Lower leg skin (tissue), 4 donors: Measurements from ENCODE around the gene IP6K2. TPM values are rescaled to one million over a fixed set of nuclear protein-coding genes. Genes with fewer than 3 reads are reported as not detected.
A peak's percentile ranks its signal among the peaks of the same experiment; 100 is the strongest.
"Not testable (repeated sequence)": the region's sequence is repeated elsewhere in the genome, so short reads cannot be mapped to it uniquely, and the experiment has no call there.

Experiments used
- DNase-seq, 2 donors: peaks; one replicate each; pipeline ENCODE4 v3.0.0-alpha.2; 2019; ENCODE audit warnings: low spot score in 2 of 2
- H3K4me3 ChIP-seq: fragments of 200-600 bp; sonication (generic); 2 replicates; pipeline ENCODE4 v1.5.1; 2017; ENCODE audit warnings: mild to moderate bottlenecking, low read depth; ENCODE audit not compliant: poor library complexity, severe bottlenecking
- POLR2A ChIP-seq, 2 donors: fragments of 450-650 bp; IDR thresholded peaks; one replicate each; pipeline ENCODE4 v1.6.1; 2016 to 2017; ENCODE audit warnings: antibody characterized with exemption in 2 of 2, mild to moderate bottlenecking in 1 of 2, moderate library complexity in 1 of 2
- WGBS, 2 donors: methylation state at CpG; one replicate each; pipeline ENCODE4 v1.1.5; 2018; 5-methylcytosine and 5-hydroxymethylcytosine counted together
- intact Hi-C: fragments of 100-400 bp; cut with DNase I; formaldehyde crosslinking; loops from one replicate; pipeline ENCODE4 v1.15.0; 2023; ENCODE audit warnings: low total_unique reads
- total RNA-seq, 4 donors: library from RNA; depleted of rRNA; stranded (reverse); fragments of >200 nt; gene quantifications; one replicate each; pipeline ENCODE4 v1.1.0, GENCODE V29; 2016
- TF ChIP-seq, protein P1 (sequence below), 3 donors: fragments of 450-650 bp; IDR thresholded peaks; one replicate each; pipeline ENCODE4 v1.5.1; 2016; ENCODE audit warnings: antibody characterized with exemption in 3 of 3, mild to moderate bottlenecking in 3 of 3, moderate library complexity in 2 of 3

Gene IP6K2, protein sequence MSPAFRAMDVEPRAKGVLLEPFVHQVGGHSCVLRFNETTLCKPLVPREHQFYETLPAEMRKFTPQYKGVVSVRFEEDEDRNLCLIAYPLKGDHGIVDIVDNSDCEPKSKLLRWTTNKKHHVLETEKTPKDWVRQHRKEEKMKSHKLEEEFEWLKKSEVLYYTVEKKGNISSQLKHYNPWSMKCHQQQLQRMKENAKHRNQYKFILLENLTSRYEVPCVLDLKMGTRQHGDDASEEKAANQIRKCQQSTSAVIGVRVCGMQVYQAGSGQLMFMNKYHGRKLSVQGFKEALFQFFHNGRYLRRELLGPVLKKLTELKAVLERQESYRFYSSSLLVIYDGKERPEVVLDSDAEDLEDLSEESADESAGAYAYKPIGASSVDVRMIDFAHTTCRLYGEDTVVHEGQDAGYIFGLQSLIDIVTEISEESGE
- total RNA-seq: 100 to 1,000 TPM; 142 to 304 (median 187) TPM

- 2 to 3% methylated on average over 31 to 37 of the region's 38 CpGs for WGBS, 2 donors
- H3K4me3 ChIP-seq: peak within 1 kb of the TSS; percentile 90
- intact Hi-C loops: no loop called here
- peak; percentile 97 to 100 for DNase-seq
- peak in 1 of 2 donors; percentile 5 for TF ChIP-seq POLR2A (IDR thresholded peaks at IDR 0.05)
- TF ChIP-seq, protein P1, sequence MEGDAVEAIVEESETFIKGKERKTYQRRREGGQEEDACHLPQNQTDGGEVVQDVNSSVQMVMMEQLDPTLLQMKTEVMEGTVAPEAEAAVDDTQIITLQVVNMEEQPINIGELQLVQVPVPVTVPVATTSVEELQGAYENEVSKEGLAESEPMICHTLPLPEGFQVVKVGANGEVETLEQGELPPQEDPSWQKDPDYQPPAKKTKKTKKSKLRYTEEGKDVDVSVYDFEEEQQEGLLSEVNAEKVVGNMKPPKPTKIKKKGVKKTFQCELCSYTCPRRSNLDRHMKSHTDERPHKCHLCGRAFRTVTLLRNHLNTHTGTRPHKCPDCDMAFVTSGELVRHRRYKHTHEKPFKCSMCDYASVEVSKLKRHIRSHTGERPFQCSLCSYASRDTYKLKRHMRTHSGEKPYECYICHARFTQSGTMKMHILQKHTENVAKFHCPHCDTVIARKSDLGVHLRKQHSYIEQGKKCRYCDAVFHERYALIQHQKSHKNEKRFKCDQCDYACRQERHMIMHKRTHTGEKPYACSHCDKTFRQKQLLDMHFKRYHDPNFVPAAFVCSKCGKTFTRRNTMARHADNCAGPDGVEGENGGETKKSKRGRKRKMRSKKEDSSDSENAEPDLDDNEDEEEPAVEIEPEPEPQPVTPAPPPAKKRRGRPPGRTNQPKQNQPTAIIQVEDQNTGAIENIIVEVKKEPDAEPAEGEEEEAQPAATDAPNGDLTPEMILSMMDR (IDR thresholded peaks at IDR 0.05): no peak
These were observed at the start of gene IP6K2 for GRCh38 chr3:48716982-48717746. Gene IP6K2, minus strand, starts transcription at chr3:48717221. Its CDS starts 21,930 bp downstream, at chr3:48695291.

- intact Hi-C loops: no loop called here
These were observed 48.4 kb upstream of the IP6K2 start for GRCh38 chr3:48765376-48765775.

DNA sequence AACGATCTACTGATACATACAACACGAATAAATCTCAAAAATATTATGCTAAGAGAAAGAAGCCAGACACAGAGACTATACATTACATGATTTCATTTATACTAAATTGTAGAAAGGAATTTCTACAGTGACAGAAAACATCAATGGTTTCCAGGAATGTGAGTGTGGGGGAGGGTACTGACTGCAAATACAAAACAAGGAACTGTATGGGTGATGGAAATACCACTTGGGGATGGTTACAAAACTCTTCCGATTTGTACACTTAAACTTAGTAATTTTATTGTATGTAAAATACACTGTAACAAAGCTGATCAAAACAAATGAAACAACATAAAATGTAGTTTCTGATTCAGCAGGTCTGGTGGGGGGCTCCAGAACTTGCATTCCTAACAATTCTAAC, 45.8 kb upstream of the IP6K2 start:
- intact Hi-C loops: no loop called here
- TF ChIP-seq, protein P1 (IDR thresholded peaks at IDR 0.05): no peak
- TF ChIP-seq POLR2A (IDR thresholded peaks at IDR 0.05): no peak
- DNase-seq: no peak
- WGBS, 2 donors: 85 to 89% methylated on average over 3 of the region's 3 CpGs
- no peak overlapping the region for H3K4me3 ChIP-seq

More at GRCh38 chr3:48765376-48765775, 48.4 kb upstream of the IP6K2 start:
- DNase-seq: peak in 1 of 2 donors; percentile 26
- 39 to 52% methylated on average over 1 of the region's 1 CpG for WGBS, 2 donors
- no peak overlapping the region for H3K4me3 ChIP-seq
- TF ChIP-seq, protein P1 (IDR thresholded peaks at IDR 0.05): no peak
- TF ChIP-seq POLR2A (IDR thresholded peaks at IDR 0.05): no peak

- DNase-seq, intact Hi-C loops, H3K4me3 ChIP-seq: not testable (repeated sequence)
- 92 to 94% methylated on average over 5 of the region's 5 CpGs for WGBS, 2 donors
These were observed 43.0 kb upstream of the IP6K2 start for GRCh38 chr3:48759991-48760540.

DNA sequence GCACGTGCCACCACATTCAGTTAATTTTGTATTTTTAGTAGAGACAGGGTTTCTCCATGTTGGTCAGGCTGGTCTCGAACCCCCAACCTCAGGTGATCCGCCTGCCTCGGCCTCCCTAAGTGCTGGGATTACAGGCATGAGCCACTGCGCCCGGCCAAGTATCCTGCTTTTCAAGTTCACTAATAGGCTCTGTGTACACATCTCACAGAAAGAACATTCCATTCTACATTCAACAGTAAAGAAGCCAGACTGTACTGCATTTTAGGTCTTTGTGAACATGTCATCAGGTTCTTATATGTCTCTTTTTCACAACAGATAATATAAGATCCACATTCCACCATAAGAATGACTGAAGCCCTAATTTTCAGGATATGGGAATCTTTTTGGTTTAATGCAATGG, 42.5 kb upstream of the IP6K2 start:
- intact Hi-C loops, DNase-seq, H3K4me3 ChIP-seq: not testable (repeated sequence)
- WGBS, 2 donors: 88 to 89% methylated on average over 6 of the region's 6 CpGs

GRCh38 chr3:48759071-48759470, 42.0 kb upstream of the IP6K2 start:
- 95% methylated on average over 4 of the region's 4 CpGs for WGBS, 2 donors
- DNase-seq: no peak
- intact Hi-C loops: no loop called here
- TF ChIP-seq, protein P1 (IDR thresholded peaks at IDR 0.05): no peak
- TF ChIP-seq POLR2A (IDR thresholded peaks at IDR 0.05): no peak
- no peak overlapping the region for H3K4me3 ChIP-seq
